Muscle layer of duodenum (tissue), 2 donors: ENCODE results near the gene BTBD18.

Source experiments
- H3K27ac ChIP-seq: one replicate; pipeline ENCODE4 v1.7.0; 2013; ENCODE audit warnings: mild to moderate bottlenecking, low read length
- H3K27me3 ChIP-seq: one replicate; pipeline ENCODE4 v1.7.0; 2013; ENCODE audit warnings: low read depth, mild to moderate bottlenecking, control low read depth, low read length
- H3K36me3 ChIP-seq, 2 donors: one replicate each; pipeline ENCODE4 v1.7.0; 2013; ENCODE audit warnings: low read length in 2 of 2, control low read depth in 1 of 2, mild to moderate bottlenecking in 1 of 2; ENCODE audit not compliant: insufficient read depth in 2 of 2, control insufficient read depth in 1 of 2
- H3K4me1 ChIP-seq, 2 donors: one replicate each; pipeline ENCODE4 v1.7.0; 2013; ENCODE audit warnings: low read length in 2 of 2, mild to moderate bottlenecking in 2 of 2, control low read depth in 1 of 2, moderate library complexity in 1 of 2; ENCODE audit not compliant: insufficient read depth in 2 of 2, control insufficient read depth in 1 of 2
- H3K4me3 ChIP-seq, 2 donors: one replicate each; pipeline ENCODE4 v1.7.0; 2013; ENCODE audit warnings: low read length in 2 of 2, low read depth in 1 of 2, mild to moderate bottlenecking in 1 of 2
- H3K9me3 ChIP-seq, 2 donors: one replicate each; pipeline ENCODE4 v1.7.0; 2013; ENCODE audit warnings: low read length in 2 of 2, control low read depth in 1 of 2, mild to moderate bottlenecking in 1 of 2; ENCODE audit not compliant: control insufficient read depth in 1 of 2
- donor health status: healthy.

Gene BTBD18

GRCh38 chr11:57772562-57772961, 20.9 kb upstream of the BTBD18 start:
- Histone ChIP-seq H3K27ac (no peak overlapping the region), H3K36me3 (peaks cover 0 to 3% of the 10 kb centered on the region in 2 donors), H3K9me3 (no peaks in the 10 kb centered on the region), H3K27me3 (no peaks in the 10 kb centered on the region), H3K4me3 (no peak overlapping the region), H3K4me1 (peaks cover 49 to 64% of the 10 kb centered on the region in 2 donors)

GRCh38 chr11:57771365-57771764, 19.7 kb upstream of the BTBD18 start:
- no peaks in the 10 kb centered on the region for H3K9me3 ChIP-seq
- no peak overlapping the region for H3K4me3 ChIP-seq
- H3K36me3 ChIP-seq, result peaks cover 0 to 8% of the 10 kb centered on the region in 2 donors
- no peaks in the 10 kb centered on the region for H3K27me3 ChIP-seq
- no peak overlapping the region for H3K27ac ChIP-seq
- H3K4me1 ChIP-seq, result peaks cover 40 to 64% of the 10 kb centered on the region in 2 donors

GRCh38 chr11:57770793-57771192, 19.2 kb upstream of the BTBD18 start:
- no peak overlapping the region for H3K4me3 ChIP-seq
- H3K36me3 ChIP-seq, result peaks cover 0 to 8% of the 10 kb centered on the region in 2 donors
- no peaks in the 10 kb centered on the region for H3K9me3 ChIP-seq
- no peaks in the 10 kb centered on the region for H3K27me3 ChIP-seq
- H3K27ac ChIP-seq, result no peak overlapping the region
- peaks cover 38 to 61% of the 10 kb centered on the region in 2 donors for H3K4me1 ChIP-seq

- H3K27me3 ChIP-seq, result no peaks in the 10 kb centered on the region
- H3K36me3 ChIP-seq, result peaks cover 0 to 6% of the 10 kb centered on the region in 2 donors
- H3K4me1 ChIP-seq, result peaks cover 20 to 35% of the 10 kb centered on the region in 2 donors
- no peaks in the 10 kb centered on the region for H3K9me3 ChIP-seq
- peak overlapping the region; percentile 99 for H3K27ac ChIP-seq
- H3K4me3 ChIP-seq, result peak overlapping the region; percentile 81 to 88
Observed at GRCh38 chr11:57764972-57765371, 13.4 kb upstream of the BTBD18 start.

GRCh38 chr11:57764566-57764965, 12.9 kb upstream of the BTBD18 start:
- no peaks in the 10 kb centered on the region for H3K27me3 ChIP-seq
- peaks cover 18 to 34% of the 10 kb centered on the region in 2 donors for H3K4me1 ChIP-seq
- no peaks in the 10 kb centered on the region for H3K9me3 ChIP-seq
- peak overlapping the region; percentile 99 for H3K27ac ChIP-seq
- H3K36me3 ChIP-seq, result peaks cover 0 to 6% of the 10 kb centered on the region in 2 donors
- H3K4me3 ChIP-seq, result peak overlapping the region; percentile 81 to 88

- Histone ChIP-seq H3K4me3 (peak overlapping the region; percentile 81 to 88), H3K4me1 (peaks cover 15 to 31% of the 10 kb centered on the region in 2 donors), H3K27me3 (no peaks in the 10 kb centered on the region), H3K36me3 (peaks cover 0 to 6% of the 10 kb centered on the region in 2 donors), H3K9me3 (no peaks in the 10 kb centered on the region), H3K27ac (peak overlapping the region; percentile 99)
Observed at GRCh38 chr11:57764021-57764420, 12.4 kb upstream of the BTBD18 start.

GRCh38 chr11:57763568-57763967, 11.9 kb upstream of the BTBD18 start:
- H3K27me3 ChIP-seq, result no peaks in the 10 kb centered on the region
- peak overlapping the region; percentile 99 for H3K27ac ChIP-seq
- peak overlapping the region; percentile 81 to 88 for H3K4me3 ChIP-seq
- H3K9me3 ChIP-seq, result no peaks in the 10 kb centered on the region
- peaks cover 0 to 6% of the 10 kb centered on the region in 2 donors for H3K36me3 ChIP-seq
- peaks cover 15 to 31% of the 10 kb centered on the region in 2 donors for H3K4me1 ChIP-seq

- Histone ChIP-seq H3K4me1 (peaks cover 15 to 29% of the 10 kb centered on the region in 2 donors), H3K9me3 (no peaks in the 10 kb centered on the region), H3K4me3 (peak overlapping the region; percentile 81 to 88), H3K27ac (peak overlapping the region; percentile 99), H3K36me3 (peaks cover 0 to 3% of the 10 kb centered on the region in 2 donors), H3K27me3 (no peaks in the 10 kb centered on the region)
Observed at GRCh38 chr11:57762235-57762861, 10.7 kb upstream of the BTBD18 start.

- Histone ChIP-seq H3K27ac (peak within 1 kb of the TSS; percentile 99), H3K27me3 (no peaks in the 10 kb centered on the region), H3K4me3 (peak within 1 kb of the TSS; percentile 81 to 88), H3K36me3 (no peaks in the 10 kb centered on the region), H3K4me1 (peaks cover 14 to 21% of the 10 kb centered on the region in 2 donors), H3K9me3 (no peaks in the 10 kb centered on the region)
Observed at GRCh38 chr11:57761301-57762234, 9.9 kb upstream of the BTBD18 start, which contains the start of gene CTNND1. Gene CTNND1, plus strand, starts transcription at chr11:57761802. Its CDS starts 29,677 bp downstream, at chr11:57791479.

- no peak overlapping the region for H3K27ac ChIP-seq
- no peaks in the 10 kb centered on the region for H3K36me3 ChIP-seq
Observed at GRCh38 chr11:57758174-57758573, 6.6 kb upstream of the BTBD18 start.

GRCh38 chr11:57752954-57753353, 1.3 kb upstream of the BTBD18 start:
- no peaks in the 10 kb centered on the region for H3K36me3 ChIP-seq
- H3K9me3 ChIP-seq, result no peaks in the 10 kb centered on the region
- H3K27ac ChIP-seq, result no peak overlapping the region
- no peak overlapping the region for H3K4me3 ChIP-seq
- H3K27me3 ChIP-seq, result no peaks in the 10 kb centered on the region
- H3K4me1 ChIP-seq, result no peaks in the 10 kb centered on the region

More at GRCh38 chr11:57758174-57758573, 6.6 kb upstream of the BTBD18 start:
- H3K9me3 ChIP-seq, result no peaks in the 10 kb centered on the region
- no peaks in the 10 kb centered on the region for H3K27me3 ChIP-seq
- H3K4me1 ChIP-seq, result no peaks in the 10 kb centered on the region
- H3K4me3 ChIP-seq, result no peak overlapping the region
